IPS-20b (cell line): ENCODE data around the gene CTXND1.

Experiments
- H3K27ac ChIP-seq: one replicate; pipeline ENCODE4 v1.5.1; 2013; ENCODE audit warnings: low read length
- H3K27me3 ChIP-seq: 2 replicates; pipeline ENCODE4 v1.6.1; 2013; ENCODE audit warnings: mild to moderate bottlenecking, low read length, inconsistent platforms; ENCODE audit not compliant: insufficient read depth
- H3K36me3 ChIP-seq: 2 replicates; pipeline ENCODE4 v1.6.1; 2013; ENCODE audit warnings: low read depth, mild to moderate bottlenecking, inconsistent platforms, low read length, moderate library complexity; ENCODE audit not compliant: insufficient read depth
- H3K4me1 ChIP-seq: 2 replicates; pipeline ENCODE4 v1.6.1; 2013; ENCODE audit warnings: mild to moderate bottlenecking, control low read depth, inconsistent platforms, low read length, moderate library complexity; ENCODE audit not compliant: insufficient read depth
- H3K4me3 ChIP-seq: 2 replicates; pipeline ENCODE4 v1.5.1; 2013; ENCODE audit warnings: mild to moderate bottlenecking, low read length, inconsistent platforms
- H3K9ac ChIP-seq: 2 replicates; pipeline ENCODE4 v1.6.1; 2013; ENCODE audit warnings: low read depth, mild to moderate bottlenecking, inconsistent platforms, low read length, moderate library complexity
- H3K9me3 ChIP-seq: 2 replicates; pipeline ENCODE4 v1.6.1; 2013; ENCODE audit warnings: mild to moderate bottlenecking, low read depth, low read length, inconsistent platforms; ENCODE audit not compliant: insufficient read depth

Gene CTXND1

DNA sequence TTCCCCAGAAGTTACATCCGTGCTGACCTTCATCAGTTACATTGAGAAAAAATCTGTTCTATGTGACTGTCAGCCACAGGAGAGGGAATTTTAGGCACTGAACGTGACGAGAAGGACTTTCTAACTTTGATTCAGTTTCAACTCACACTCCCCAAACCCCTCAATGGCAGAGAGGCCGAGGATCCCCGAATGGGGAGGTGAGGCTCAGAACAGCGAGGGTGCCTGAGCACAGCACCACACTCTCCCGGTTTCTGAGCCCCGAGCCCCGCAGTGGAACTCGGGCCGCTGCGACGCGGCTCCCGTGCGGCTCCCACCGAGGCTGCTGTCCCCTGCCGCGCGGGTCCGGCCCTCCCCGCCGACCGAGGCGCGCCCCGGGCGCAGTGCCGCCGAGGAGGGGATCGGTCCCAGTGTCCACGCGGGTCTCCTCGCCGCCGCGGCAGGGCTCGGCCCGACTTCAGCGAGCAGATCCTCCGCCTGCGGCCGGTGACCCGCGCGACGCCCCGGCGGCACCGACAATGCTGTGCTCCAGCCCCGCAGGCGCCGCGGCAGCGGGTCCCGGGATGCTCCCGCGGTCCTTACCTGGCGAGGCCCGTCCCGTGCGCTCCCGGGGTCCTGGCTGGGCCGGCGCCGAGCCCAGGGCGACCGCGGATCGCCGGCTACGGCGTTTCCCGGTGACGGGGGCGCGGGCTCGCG is 439 bp downstream of the CTXND1 start:
- Histone ChIP-seq H3K27ac (no peak overlapping the region), H3K9ac (no peak overlapping the region), H3K4me1 (no peaks in the 10 kb centered on the region; the same call in 1 of the 2 replicates), H3K36me3 (no peaks in the 10 kb centered on the region), H3K4me3 (peak overlapping the region; percentile 72), H3K9me3 (no peaks in the 10 kb centered on the region; the same call in 1 of the 2 replicates), H3K27me3 (peaks cover 78% of the 10 kb centered on the region)

DNA sequence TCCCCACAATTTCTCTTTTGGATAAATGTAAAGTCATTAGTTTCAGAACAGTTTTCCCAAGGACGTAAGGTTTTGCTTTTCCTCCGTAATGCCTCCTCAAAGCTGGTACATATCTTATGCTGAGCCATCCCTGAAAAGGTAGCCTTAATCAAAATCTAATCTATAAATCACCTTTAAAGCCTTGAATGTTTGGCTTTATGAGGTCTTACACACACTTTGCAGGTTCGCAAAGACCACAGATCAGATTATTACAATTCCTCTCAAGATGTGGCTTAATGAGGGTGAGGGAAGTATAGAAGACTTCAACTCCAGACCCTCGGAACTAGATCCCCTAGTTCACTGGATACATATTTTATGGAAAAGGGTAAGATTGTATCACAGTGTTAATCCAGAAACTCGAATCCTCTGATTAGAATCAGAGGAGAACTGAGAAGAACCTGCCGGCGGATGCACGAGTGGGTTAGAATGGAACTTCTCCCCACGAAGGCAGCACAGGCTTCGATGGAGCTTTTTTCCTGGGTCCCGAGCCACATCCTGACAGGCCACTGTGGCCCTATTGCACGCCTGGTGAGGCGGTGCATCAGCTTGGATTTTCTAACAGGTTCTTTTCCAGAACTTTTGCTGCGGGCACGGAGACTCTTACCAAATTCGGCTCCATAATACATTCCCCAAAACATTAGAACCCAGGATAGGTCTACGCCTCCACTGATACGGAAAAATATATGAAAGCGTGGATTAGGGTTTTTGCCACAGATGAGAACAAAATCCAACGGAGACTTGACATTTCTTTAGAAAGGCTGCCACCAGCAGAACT is 1.2 kb downstream of the CTXND1 start:
- no peaks in the 10 kb centered on the region for H3K9me3 ChIP-seq
- no peak overlapping the region for H3K9ac ChIP-seq
- no peaks in the 10 kb centered on the region; the same call in 1 of the 2 replicates for H3K4me1 ChIP-seq
- H3K36me3 ChIP-seq, result no peaks in the 10 kb centered on the region
- H3K4me3 ChIP-seq, result peak overlapping the region; percentile 72
- H3K27ac ChIP-seq, result no peak overlapping the region
- peaks cover 82% of the 10 kb centered on the region for H3K27me3 ChIP-seq

DNA sequence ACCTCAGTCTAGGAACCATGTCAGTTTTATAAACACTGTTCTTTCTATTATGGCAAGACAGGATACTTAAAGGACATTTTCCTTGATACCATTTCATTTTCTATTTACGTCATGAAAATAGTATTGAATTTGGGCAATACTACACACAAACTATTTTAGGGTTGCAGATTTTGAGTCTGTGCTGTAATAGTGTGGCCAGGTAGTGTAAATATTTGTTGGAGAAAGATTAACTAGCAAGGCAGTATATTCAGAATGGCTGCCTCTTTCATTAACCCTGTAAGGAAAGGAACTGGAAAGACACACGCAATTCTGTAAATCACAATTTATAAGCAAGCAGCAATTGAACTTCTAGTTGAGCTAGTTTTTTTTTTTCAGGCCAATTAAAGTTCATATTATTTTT is 2.0 kb downstream of the CTXND1 start:
- H3K27me3 ChIP-seq, result peaks cover 79% of the 10 kb centered on the region
- no peak overlapping the region for H3K27ac ChIP-seq
- no peaks in the 10 kb centered on the region; the same call in 1 of the 2 replicates for H3K4me1 ChIP-seq
- no peak overlapping the region for H3K4me3 ChIP-seq
- no peaks in the 10 kb centered on the region for H3K9me3 ChIP-seq
- no peaks in the 10 kb centered on the region for H3K36me3 ChIP-seq
- no peak overlapping the region for H3K9ac ChIP-seq

DNA sequence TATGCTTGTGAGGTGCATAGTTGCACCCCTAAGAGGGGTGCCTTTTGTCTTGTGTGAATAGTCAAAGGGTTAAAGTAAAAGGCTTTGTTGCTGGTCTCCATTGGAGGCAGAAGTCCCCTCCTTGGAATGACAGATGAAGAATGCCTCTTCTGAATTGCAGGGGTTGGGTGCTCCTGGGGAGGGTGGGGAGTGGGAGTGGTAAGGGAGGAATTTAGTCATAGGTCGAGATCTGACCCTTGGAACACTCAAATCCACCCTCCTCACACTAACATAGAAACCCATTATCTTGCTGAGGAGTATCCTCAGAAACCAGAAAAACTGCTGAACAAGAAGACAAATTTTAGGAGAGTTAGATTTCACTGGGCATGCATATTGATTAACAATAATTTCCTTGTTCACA is 4.7 kb downstream of the CTXND1 start:
- Histone ChIP-seq H3K9ac (no peak overlapping the region), H3K36me3 (no peaks in the 10 kb centered on the region), H3K4me3 (no peak overlapping the region), H3K4me1 (no peaks in the 10 kb centered on the region; the same call in 1 of the 2 replicates), H3K27ac (no peak overlapping the region), H3K9me3 (no peaks in the 10 kb centered on the region), H3K27me3 (peaks cover 53% of the 10 kb centered on the region)

DNA sequence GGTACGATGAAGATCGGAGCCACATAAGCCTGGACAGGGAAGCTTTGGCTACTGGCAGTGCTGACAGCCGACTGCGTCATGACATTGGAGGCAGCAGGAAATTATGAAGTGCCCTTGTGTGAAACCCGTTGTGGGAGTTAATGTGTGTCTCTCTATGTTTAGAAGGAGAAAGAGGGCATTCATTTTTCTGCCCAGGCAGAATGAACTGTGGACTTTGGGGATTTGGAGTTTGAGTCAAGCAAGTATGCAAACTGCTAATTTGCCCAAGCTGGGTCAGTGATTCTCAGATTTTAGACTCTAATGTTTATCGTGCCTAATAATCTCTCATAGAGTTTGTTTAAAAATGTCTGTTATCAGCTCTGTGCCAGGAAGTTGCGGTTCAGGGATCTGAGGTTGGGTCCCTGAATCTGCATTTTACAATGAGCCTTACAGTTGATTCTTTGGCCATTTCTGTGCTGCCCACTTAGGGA is 5.6 kb downstream of the CTXND1 start:
- Histone ChIP-seq H3K27ac (no peak overlapping the region), H3K4me1 (no peaks in the 10 kb centered on the region), H3K9ac (no peak overlapping the region), H3K9me3 (no peaks in the 10 kb centered on the region), H3K4me3 (no peak overlapping the region), H3K27me3 (peaks cover 44% of the 10 kb centered on the region), H3K36me3 (no peaks in the 10 kb centered on the region)

DNA sequence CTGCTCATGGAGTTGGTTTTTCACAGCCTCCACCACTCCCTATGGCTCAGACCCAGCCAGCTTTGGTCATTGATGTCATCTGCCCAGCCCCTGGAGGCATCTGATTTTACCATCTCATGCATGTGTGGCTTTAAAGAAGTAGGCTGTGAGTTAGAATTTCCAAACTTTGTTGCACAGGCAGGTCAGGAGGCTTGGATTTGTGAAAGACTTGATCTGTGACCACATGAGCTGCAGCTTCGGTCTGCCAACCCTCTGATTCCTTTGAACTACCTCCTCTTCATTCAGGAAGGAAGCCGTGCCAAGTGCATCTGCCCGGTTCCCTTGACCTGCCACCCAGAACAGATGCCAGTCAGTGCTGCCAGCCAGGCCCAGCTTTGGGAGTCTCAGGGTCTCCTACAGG is 9.2 kb downstream of the CTXND1 start:
- no peak overlapping the region for H3K4me3 ChIP-seq
- no peak overlapping the region for H3K27ac ChIP-seq
- H3K27me3 ChIP-seq, result 0 out of 2 replicates have a peak, but pooled peaks cover 8% of the 10 kb centered on the region
- no peak overlapping the region for H3K9ac ChIP-seq
- no peaks in the 10 kb centered on the region for H3K36me3 ChIP-seq
- no peaks in the 10 kb centered on the region for H3K4me1 ChIP-seq
- H3K9me3 ChIP-seq, result no peaks in the 10 kb centered on the region

DNA sequence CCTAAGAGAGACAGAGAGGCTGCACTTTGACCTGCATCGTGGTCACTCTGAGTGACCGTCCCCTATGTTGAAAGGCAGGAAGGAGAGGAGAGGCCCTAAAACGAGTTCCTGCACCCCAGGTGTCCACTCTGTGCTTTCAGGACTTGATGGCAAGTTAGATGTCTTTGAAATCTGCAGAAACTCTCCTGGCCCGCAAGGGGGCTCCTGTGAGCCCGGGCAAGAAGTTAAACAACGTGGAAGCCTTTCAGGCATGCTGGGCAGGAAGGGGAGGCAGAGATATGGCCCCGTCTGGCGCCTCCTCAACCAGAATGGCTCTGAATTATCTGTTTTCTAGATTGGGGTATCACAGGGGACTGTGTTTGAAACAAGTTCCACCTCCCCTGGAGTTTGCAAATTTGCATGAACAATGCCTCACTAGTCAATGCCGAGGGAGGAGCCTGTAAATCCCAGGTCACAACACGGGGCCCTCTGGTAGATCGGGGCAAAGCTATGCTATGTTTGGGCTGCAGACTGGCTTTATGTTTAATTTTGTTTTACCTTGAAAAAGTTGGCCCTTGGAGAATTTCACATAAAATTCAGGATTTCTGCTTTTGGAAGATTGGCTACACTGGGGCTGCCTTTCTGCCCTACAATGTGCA is 9.8 kb downstream of the CTXND1 start:
- H3K36me3 ChIP-seq, result no peaks in the 10 kb centered on the region
- H3K9ac ChIP-seq, result no peak overlapping the region
- H3K27me3 ChIP-seq, result 0 out of 2 replicates have a peak, but pooled peaks cover 5% of the 10 kb centered on the region
- no peaks in the 10 kb centered on the region for H3K4me1 ChIP-seq
- H3K9me3 ChIP-seq, result no peaks in the 10 kb centered on the region
- no peak overlapping the region for H3K4me3 ChIP-seq
- H3K27ac ChIP-seq, result no peak overlapping the region

DNA sequence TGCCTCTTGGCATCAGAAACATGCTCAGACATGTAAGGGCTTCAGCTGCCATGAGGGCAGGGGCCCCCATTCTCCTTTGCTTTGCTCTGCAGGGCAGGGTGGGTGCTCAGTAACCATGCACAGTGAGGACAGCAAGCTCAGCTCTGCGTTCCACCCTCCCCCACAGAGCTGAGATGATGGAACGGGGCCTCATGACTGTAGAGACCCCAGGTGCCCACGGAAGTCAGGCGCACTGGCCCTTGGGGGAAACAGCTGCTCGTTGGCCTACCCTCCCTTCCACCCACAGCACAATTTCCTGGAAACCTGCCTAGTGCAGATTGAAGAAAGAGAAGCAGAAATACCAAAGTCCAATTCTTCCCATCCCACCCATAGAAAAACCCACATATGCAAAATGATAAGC is 10.5 kb downstream of the CTXND1 start:
- Histone ChIP-seq H3K27me3 (0 out of 2 replicates have a peak, but pooled peaks cover 3% of the 10 kb centered on the region), H3K36me3 (no peaks in the 10 kb centered on the region), H3K27ac (no peak overlapping the region), H3K4me3 (no peak overlapping the region), H3K9ac (no peak overlapping the region), H3K4me1 (no peaks in the 10 kb centered on the region), H3K9me3 (no peaks in the 10 kb centered on the region)

DNA sequence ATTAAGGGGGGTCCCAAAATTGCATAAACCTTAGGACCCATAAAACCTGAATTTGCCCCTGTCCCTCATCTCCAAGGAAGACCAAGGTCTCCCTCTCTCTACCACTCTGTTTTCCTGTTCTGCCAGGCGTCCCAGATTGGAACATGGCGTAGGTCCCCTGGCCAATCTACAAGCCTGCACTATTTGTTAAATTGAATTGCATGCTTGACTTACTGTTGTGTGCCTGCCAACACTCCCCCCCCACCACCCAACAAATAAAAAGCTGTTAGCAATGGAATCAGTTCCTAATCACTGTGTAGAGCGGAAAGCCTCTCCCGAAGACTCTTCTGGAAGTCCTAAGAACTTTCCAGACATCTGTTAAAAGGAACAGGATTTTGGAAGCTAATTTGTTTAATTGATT is 11.7 kb downstream of the CTXND1 start:
- no peak overlapping the region for H3K9ac ChIP-seq
- no peak overlapping the region for H3K27ac ChIP-seq
- no peak overlapping the region for H3K4me3 ChIP-seq
- no peaks in the 10 kb centered on the region for H3K36me3 ChIP-seq
- H3K4me1 ChIP-seq, result no peaks in the 10 kb centered on the region
- H3K27me3 ChIP-seq, result no peaks in the 10 kb centered on the region
- H3K9me3 ChIP-seq, result no peaks in the 10 kb centered on the region

DNA sequence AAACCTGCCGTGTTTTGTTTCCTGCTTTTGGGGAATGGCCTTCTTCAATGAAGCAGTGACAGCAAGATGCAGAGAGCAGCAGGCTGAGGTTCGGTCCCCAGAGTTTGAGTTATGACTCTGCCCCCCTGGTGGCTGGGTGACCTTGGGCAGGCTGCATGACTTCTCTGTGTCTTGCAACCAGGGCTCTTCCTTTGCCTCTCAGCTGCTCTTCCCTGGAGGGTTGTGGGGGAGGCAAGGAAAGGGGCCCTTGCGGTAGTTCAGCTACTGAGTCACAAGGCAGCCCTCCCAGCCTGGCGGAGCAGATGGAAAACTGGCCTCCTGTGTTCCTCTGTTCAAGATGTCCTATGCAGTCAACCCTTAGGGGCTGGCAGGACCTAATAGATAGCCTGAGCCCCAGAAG is 17.1 kb downstream of the CTXND1 start:
- Histone ChIP-seq H3K36me3 (no peaks in the 10 kb centered on the region), H3K4me3 (no peak overlapping the region), H3K9ac (no peak overlapping the region), H3K27ac (no peak overlapping the region), H3K9me3 (no peaks in the 10 kb centered on the region), H3K27me3 (no peaks in the 10 kb centered on the region), H3K4me1 (peaks cover 4% of the 10 kb centered on the region; the same call in 1 of the 2 replicates)

DNA sequence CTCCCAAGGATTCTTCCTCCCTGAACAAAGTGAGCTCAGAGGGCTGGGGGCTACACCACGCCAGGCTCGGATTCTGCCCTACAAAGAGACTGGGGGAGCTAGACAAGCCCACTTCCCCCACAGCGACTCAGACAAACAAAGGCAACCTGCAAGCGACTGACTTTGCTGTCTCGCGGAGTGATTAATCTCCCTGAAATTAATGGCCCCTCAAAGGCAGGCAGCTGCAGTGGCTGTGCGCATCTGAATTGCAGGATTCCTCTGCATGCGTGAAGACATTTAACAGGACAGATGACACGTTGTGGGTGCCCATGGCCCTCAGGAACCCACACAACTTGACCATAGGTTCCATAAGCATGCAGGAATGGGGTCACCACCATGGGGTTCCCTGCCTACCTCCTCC is 18.4 kb downstream of the CTXND1 start:
- Histone ChIP-seq H3K36me3 (no peaks in the 10 kb centered on the region), H3K27ac (no peak overlapping the region), H3K27me3 (no peaks in the 10 kb centered on the region), H3K9me3 (no peaks in the 10 kb centered on the region), H3K4me3 (no peak overlapping the region), H3K4me1 (peaks cover 4% of the 10 kb centered on the region; the same call in 1 of the 2 replicates), H3K9ac (no peak overlapping the region)
